H1 (cell line): ENCODE data around the gene RASA4. TPM values are rescaled to one million over a fixed set of nuclear protein-coding genes. Genes with fewer than 3 reads are reported as not detected.
"Not testable (repeated sequence)": the region's sequence is repeated elsewhere in the genome, so short reads cannot be mapped to it uniquely, and the experiment has no call there.

Experiments
- CTCF ChIA-PET: fragments of 300-600 bp; sonication (Branson Sonifier 250); formaldehyde crosslinking; loops from one replicate; lab custom pipeline; 2021; ENCODE audit not compliant: partially characterized antibody; lab: Charles Lee
- POLR2A ChIA-PET: fragments of 300-600 bp; sonication (Branson Sonifier 250); formaldehyde crosslinking; loops from one replicate; lab custom pipeline; 2021; ENCODE audit warnings: inconsistent platforms; ENCODE audit not compliant: partially characterized antibody; lab: Charles Lee
- DNase-seq, 2 experiments: peaks; one replicate each; pipeline versions ENCODE4 v3.0.0 to v3.0.0-alpha.2; 2010 to 2022; ENCODE audit warnings: low spot score in 2 of 2, low read depth in 1 of 2, mixed read lengths in 1 of 2
- FAIRE-seq: peaks from 2 replicates; lab custom pipeline; 2011; peaks lifted over from hg19 to GRCh38; lab: Jason Lieb, UNC
- H2AFZ ChIP-seq: 2 replicates; pipeline ENCODE4 v1.8.1; 2012; ENCODE audit warnings: low read length, inconsistent platforms
- H2AK5ac ChIP-seq: 2 replicates; pipeline ENCODE4 v1.6.1; 2013; ENCODE audit warnings: low read depth, low read length
- H2BK120ac ChIP-seq: replicated peaks from 2 replicates; pipeline ENCODE3; 2013; ENCODE audit warnings: low read depth, low read length, inconsistent platforms
- H2BK12ac ChIP-seq: 2 replicates; pipeline ENCODE4 v1.6.1; 2013; ENCODE audit warnings: low read depth, low read length
- H2BK15ac ChIP-seq: 2 replicates; pipeline ENCODE4 v1.6.1; 2013; ENCODE audit warnings: low read length
- H2BK20ac ChIP-seq: 2 replicates; pipeline ENCODE4 v1.6.1; 2013; ENCODE audit warnings: low read length
- H2BK5ac ChIP-seq: 2 replicates; pipeline ENCODE4 v1.6.1; 2013; ENCODE audit warnings: low read depth, low read length
- H3K14ac ChIP-seq: 2 replicates; pipeline ENCODE4 v1.6.1; 2013; ENCODE audit warnings: inconsistent platforms; ENCODE audit not compliant: insufficient read length
- H3K18ac ChIP-seq: 2 replicates; pipeline ENCODE4 v1.6.1; 2013; ENCODE audit warnings: low read length; ENCODE audit errors: extremely low read depth
- H3K23ac ChIP-seq: 2 replicates; pipeline ENCODE4 v1.6.1; 2013; ENCODE audit warnings: inconsistent platforms; ENCODE audit not compliant: insufficient read length
- H3K23me2 ChIP-seq: 2 replicates; pipeline ENCODE4 v1.6.1; 2013; ENCODE audit warnings: low read depth, low read length
- H3K27ac ChIP-seq: 2 replicates; pipeline ENCODE4 v1.6.1; 2011; ENCODE audit warnings: low read depth, low read length, inconsistent platforms
- H3K27me3 ChIP-seq, 4 experiments: replicated peaks in 1 of 4; 1 replicate in 1 of 4; 2 replicates in 3 of 4; pipeline versions ENCODE4 v1.6.1 to v1.8.1; 2011 to 2013; ENCODE audit warnings: low read length in 3 of 4, mild to moderate bottlenecking in 3 of 4, inconsistent platforms in 2 of 4, mixed read lengths in 2 of 4, moderate library complexity in 1 of 4; ENCODE audit not compliant: control insufficient read depth in 3 of 4, insufficient read depth in 3 of 4; ENCODE audit errors: extremely low read depth in 1 of 4
- H3K36me3 ChIP-seq, 4 experiments: 2 replicates each; pipeline versions ENCODE4 v1.6.1 to v1.8.1; 2011 to 2013; ENCODE audit warnings: mild to moderate bottlenecking in 4 of 4, low read length in 3 of 4, moderate library complexity in 2 of 4, control low read depth in 1 of 4, inconsistent platforms in 1 of 4; ENCODE audit not compliant: insufficient read depth in 4 of 4, control insufficient read depth in 2 of 4
- H3K4ac ChIP-seq: replicated peaks from 2 replicates; pipeline ENCODE3; 2013; ENCODE audit warnings: low read length, low read depth, mixed read lengths, inconsistent platforms; ENCODE audit not compliant: insufficient read length
- H3K4me1 ChIP-seq, 4 experiments: replicated peaks in 1 of 4; 1 replicate in 1 of 4; 2 replicates in 3 of 4; pipeline versions ENCODE4 v1.6.1 to v1.8.1; 2011 to 2013; ENCODE audit warnings: low read length in 3 of 4, inconsistent platforms in 2 of 4, mixed read lengths in 1 of 4; ENCODE audit not compliant: insufficient read depth in 4 of 4, control insufficient read depth in 3 of 4
- H3K4me2 ChIP-seq, 2 experiments: 2 replicates each; pipeline versions ENCODE4 v1.6.1 to v1.8.1; 2011 to 2013; ENCODE audit warnings: low read depth in 2 of 2, low read length in 2 of 2, control low read depth in 1 of 2, inconsistent platforms in 1 of 2, mild to moderate bottlenecking in 1 of 2; ENCODE audit not compliant: insufficient read depth in 1 of 2
- H3K4me3 ChIP-seq, 4 experiments: fragments of 200-600, 300-600 bp in 1 of 4; sonication (generic), shearing (Covaris generic), sonication (Bioruptor Twin) in 1 of 4; 2 replicates each; pipeline versions ENCODE4 v1.5.1 to v1.8.1; 2011 to 2016; ENCODE audit warnings: low read length in 4 of 4, low read depth in 3 of 4, control low read depth in 2 of 4, inconsistent platforms in 2 of 4, mild to moderate bottlenecking in 2 of 4, mixed read lengths in 1 of 4, moderate library complexity in 1 of 4; ENCODE audit not compliant: insufficient read depth in 2 of 4; ENCODE audit errors: extremely low read depth in 1 of 4
- H3K56ac ChIP-seq: replicated peaks from 2 replicates; pipeline ENCODE3; 2013; ENCODE audit warnings: low read depth, mild to moderate bottlenecking, mixed read lengths, low read length, inconsistent platforms; ENCODE audit not compliant: insufficient read length
- H3K79me1 ChIP-seq: 2 replicates; pipeline ENCODE4 v1.6.1; 2013; ENCODE audit warnings: low read depth, low read length, control low read depth
- H3K79me2 ChIP-seq, 2 experiments: 2 replicates each; pipeline versions ENCODE4 v1.6.1 to v1.8.1; 2012 to 2013; ENCODE audit warnings: low read length in 2 of 2, mild to moderate bottlenecking in 2 of 2, inconsistent platforms in 1 of 2; ENCODE audit not compliant: insufficient read depth in 2 of 2, control insufficient read depth in 1 of 2
- H3K9ac ChIP-seq, 4 experiments: replicated peaks in 1 of 4; 1 replicate in 1 of 4; 2 replicates in 3 of 4; pipeline versions ENCODE4 v1.6.1 to v1.8.1; 2011 to 2013; ENCODE audit warnings: low read depth in 3 of 4, low read length in 3 of 4, control low read depth in 2 of 4, mild to moderate bottlenecking in 2 of 4, moderate library complexity in 2 of 4, inconsistent platforms in 1 of 4; ENCODE audit errors: extremely low read depth in 1 of 4
- H3K9me3 ChIP-seq, 2 experiments: 2 replicates each; pipeline versions ENCODE4 v1.6.1 to v1.8.1; 2012 to 2013; ENCODE audit warnings: mild to moderate bottlenecking in 2 of 2, moderate library complexity in 2 of 2, control low read depth in 1 of 2, inconsistent platforms in 1 of 2, low read depth in 1 of 2, low read length in 1 of 2, mixed read lengths in 1 of 2; ENCODE audit not compliant: insufficient read depth in 2 of 2
- H4K20me1 ChIP-seq, 2 experiments: replicated peaks in 1 of 2; 2 replicates each; pipeline versions ENCODE3 to v1.8.1; 2011 to 2013; ENCODE audit warnings: inconsistent platforms in 2 of 2, low read length in 2 of 2, mild to moderate bottlenecking in 1 of 2; ENCODE audit not compliant: insufficient read depth in 2 of 2, control insufficient read depth in 1 of 2
- H4K5ac ChIP-seq: 2 replicates; pipeline ENCODE4 v1.6.1; 2013; ENCODE audit warnings: low read length, low read depth, mixed read lengths, inconsistent platforms; ENCODE audit not compliant: insufficient read length
- H4K8ac ChIP-seq: 2 replicates; pipeline ENCODE4 v1.8.0; 2013; ENCODE audit warnings: mild to moderate bottlenecking, moderate library complexity, low read length, inconsistent platforms; ENCODE audit not compliant: insufficient read depth; ENCODE audit errors: extremely low read depth
- H4K91ac ChIP-seq: replicated peaks from 2 replicates; pipeline ENCODE3; 2013; ENCODE audit warnings: low read length, mixed read lengths, inconsistent platforms; ENCODE audit not compliant: insufficient read length
- WGBS, 2 experiments: shearing (Covaris generic) in 1 of 2; methylation state at CpG; one replicate each; pipeline versions ENCODE4 v1.1.6 to v1.1.7; 2013 to 2015; ENCODE audit warnings: low lambda C conversion rate in 2 of 2, mixed read lengths in 2 of 2, inconsistent platforms in 1 of 2, low coverage in 1 of 2, missing lambda C conversion rate in 1 of 2; ENCODE audit not compliant: insufficient replicate concordance in 2 of 2, insufficient coverage in 1 of 2, insufficient read length in 1 of 2; ENCODE audit errors: extremely low coverage in 1 of 2, missing lambda C conversion rate in 1 of 2; 5-methylcytosine and 5-hydroxymethylcytosine counted together
- polyA plus RNA-seq, 7 experiments: library from polyadenylated mRNA; depleted of rRNA in 3 of 7; stranded (reverse) in 5 of 7; unstranded in 2 of 7; fragments of >200 nt in 5 of 7; fragments of 200-250 nt in 2 of 7; gene quantifications; 1 replicate in 5 of 7; 2 replicates in 1 of 7; 4 replicates in 1 of 7; pipeline versions ENCODE4 v1.2.1 to v1.2.3, GENCODE V29; 2011 to 2013; ENCODE audit warnings: missing spikeins in 2 of 7, mixed read lengths in 2 of 7
- total RNA-seq: library from RNA; stranded (reverse); fragmentation: NEBNext Ultra II Directional; extraction: Animal tissue kit (Norgen Biotek cat#: 25700); gene quantifications from 2 replicates; pipeline ENCODE4 v1.2.1, GENCODE V29; 2021

RASA4 gene
- total and polyA plus RNA-seq, 2 of the 8 experiments (the other 6 are each of a cell fraction or from before 2014, with no cell fraction given), result 19.6 to 23.4 TPM

DNA sequence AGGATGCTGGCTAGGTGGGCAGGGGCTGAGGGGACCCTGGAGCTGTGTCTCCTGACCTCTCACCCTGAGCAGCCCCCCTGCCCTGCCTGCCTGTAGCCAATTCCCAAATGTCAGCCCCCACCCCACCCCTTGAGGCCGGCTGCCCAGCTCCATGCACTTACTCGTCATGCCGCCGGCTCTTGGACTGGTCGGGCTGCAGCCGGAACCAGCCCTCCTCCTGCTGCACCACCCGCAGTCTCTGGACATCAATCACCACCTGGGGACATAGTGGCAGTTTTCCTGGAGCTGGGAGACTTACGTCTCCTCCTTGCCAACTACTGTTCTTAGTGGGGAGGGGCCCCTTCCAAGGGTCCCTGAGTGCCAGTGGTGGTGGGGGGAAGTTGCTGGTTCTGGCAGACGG, 16.9 kb downstream of the RASA4 start:
- H3K4me1 ChIP-seq, H4K8ac ChIP-seq, H4K20me1 ChIP-seq, H2AFZ ChIP-seq, H3K79me2 ChIP-seq, H3K56ac ChIP-seq, H2BK5ac ChIP-seq, H3K27ac ChIP-seq, H4K5ac ChIP-seq, DNase-seq, H2BK12ac ChIP-seq, H3K23ac ChIP-seq, H3K27me3 ChIP-seq, H3K18ac ChIP-seq, H3K4me2 ChIP-seq, H2BK20ac ChIP-seq, POLR2A ChIA-PET, H3K79me1 ChIP-seq, CTCF ChIA-PET, H3K23me2 ChIP-seq, H3K9me3 ChIP-seq, H3K9ac ChIP-seq, H3K4ac ChIP-seq, H4K91ac ChIP-seq, H2AK5ac ChIP-seq, FAIRE-seq, H2BK120ac ChIP-seq, H3K36me3 ChIP-seq, H2BK15ac ChIP-seq, H3K14ac ChIP-seq, H3K4me3 ChIP-seq: not testable (repeated sequence)
- WGBS, 2 experiments, result no CpG with 5 or more reads among the region's 9 CpGs

DNA sequence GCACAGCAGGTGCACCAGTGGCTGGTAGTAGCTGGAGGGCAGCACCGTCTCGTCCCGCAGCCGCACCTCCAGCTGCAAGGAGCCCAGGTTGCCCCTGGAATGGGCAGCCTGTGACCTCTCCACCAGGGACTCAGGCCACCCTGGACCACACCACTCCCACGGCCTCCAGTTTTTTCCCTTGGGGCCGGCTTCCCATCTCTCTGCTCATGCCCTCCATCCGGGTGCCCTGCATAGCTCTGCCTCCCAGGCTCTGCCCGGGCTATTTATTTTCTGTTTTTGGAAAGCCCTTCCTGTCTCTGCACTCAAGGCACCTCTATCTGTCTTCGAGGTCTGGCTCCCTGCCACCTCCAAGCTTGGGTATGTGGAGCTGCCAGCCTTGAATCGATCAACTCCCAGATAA, 20.5 kb downstream of the RASA4 start:
- peak in 1 of 2 experiments; percentile 46 for DNase-seq
- H3K79me2 ChIP-seq, POLR2A ChIA-PET, H3K79me1 ChIP-seq, H4K5ac ChIP-seq, H4K8ac ChIP-seq, H3K14ac ChIP-seq, CTCF ChIA-PET, H2AK5ac ChIP-seq, H3K23ac ChIP-seq, H4K91ac ChIP-seq, H3K9ac ChIP-seq, H3K18ac ChIP-seq, H2BK20ac ChIP-seq, H2BK5ac ChIP-seq, H2AFZ ChIP-seq, H3K56ac ChIP-seq, H3K4me1 ChIP-seq, H4K20me1 ChIP-seq, H3K4ac ChIP-seq, H3K4me3 ChIP-seq, H3K23me2 ChIP-seq, H3K4me2 ChIP-seq, H3K36me3 ChIP-seq, H2BK120ac ChIP-seq, H3K27me3 ChIP-seq, H3K27ac ChIP-seq, H2BK12ac ChIP-seq, H2BK15ac ChIP-seq, H3K9me3 ChIP-seq, FAIRE-seq: not testable (repeated sequence)
- WGBS, 2 experiments, result 92% methylated on average over 4 of the region's 10 CpGs; no CpG with 5 or more reads in 1 of the 2 experiments
